ENCODE measurements around the gene IL26. TPM values are rescaled to one million over a fixed set of nuclear protein-coding genes. Genes with fewer than 3 reads are reported as not detected.

IL26 gene
- total RNA-seq, 4 donors from 2014 or later: not detected

GRCh38 chr12:68236421-68237059 lies 10.9 kb upstream of the IL26 start:
- no peaks in the 10 kb centered on the region for H3K27me3 ChIP-seq
- ATAC-seq: peak; percentile 37
- H3K4me1 ChIP-seq: peaks cover 0 to 40% (median 11%) of the 10 kb centered on the region in 3 donors
- no peaks in the 10 kb centered on the region for H3K36me3 ChIP-seq
- peak overlapping the region in 1 of 4 donors; percentile 55 for H3K27ac ChIP-seq
- H3K4me3 ChIP-seq: peak overlapping the region in 1 of 2 donors; percentile 32
- TF ChIP-seq POLR2AphosphoS5 (IDR thresholded peaks at IDR 0.05) (no peak), CTCF (IDR thresholded peaks at IDR 0.05) (peak in 1 of 4 experiments; percentile 12)
- no peaks in the 10 kb centered on the region for H3K9me3 ChIP-seq
- WGBS, 2 donors (ENCODE audit: low coverage in 1 of 2): 54 to 69% methylated on average over 5 to 6 of the region's 8 CpGs

GRCh38 chr12:68235576-68235975 lies 10.0 kb upstream of the IL26 start:
- no peak for ATAC-seq
- Histone ChIP-seq H3K4me3 (no peak overlapping the region), H3K4me1 (peaks cover 0 to 30% (median 4%) of the 10 kb centered on the region in 3 donors), H3K27me3 (no peaks in the 10 kb centered on the region), H3K9me3 (no peaks in the 10 kb centered on the region), H3K36me3 (no peaks in the 10 kb centered on the region), H3K27ac (no peak overlapping the region)
- no peak for TF ChIP-seq POLR2AphosphoS5 (IDR thresholded peaks at IDR 0.05)
- no peak for TF ChIP-seq EP300 (IDR thresholded peaks at IDR 0.05)
- 78 to 79% methylated on average over 1 to 2 of the region's 2 CpGs for WGBS, 2 donors (ENCODE audit: low coverage in 1 of 2)

- H3K4me3 ChIP-seq: no peak overlapping the region
- no peaks in the 10 kb centered on the region for H3K36me3 ChIP-seq
- no peaks in the 10 kb centered on the region for H3K27me3 ChIP-seq
- 87 to 91% methylated on average over 2 of the region's 2 CpGs for WGBS, 2 donors (ENCODE audit: low coverage in 1 of 2)
- H3K9me3 ChIP-seq: no peaks in the 10 kb centered on the region
- peaks cover 0 to 23% (median 4%) of the 10 kb centered on the region in 3 donors for H3K4me1 ChIP-seq
- no peak for TF ChIP-seq EP300 (IDR thresholded peaks at IDR 0.05)
- TF ChIP-seq POLR2AphosphoS5 (IDR thresholded peaks at IDR 0.05): no peak
- TF ChIP-seq CTCF (IDR thresholded peaks at IDR 0.05): no peak
- TF ChIP-seq POLR2A (IDR thresholded peaks at IDR 0.05): no peak
- no peak overlapping the region for H3K27ac ChIP-seq
- ATAC-seq: no peak
Observed at GRCh38 chr12:68234140-68234539, 8.5 kb upstream of the IL26 start.

GRCh38 chr12:68233498-68233897 lies 7.9 kb upstream of the IL26 start:
- peaks cover 0 to 23% (median 4%) of the 10 kb centered on the region in 3 donors for H3K4me1 ChIP-seq
- WGBS, 2 donors (ENCODE audit: low coverage in 1 of 2): 89 to 91% methylated on average over 4 to 5 of the region's 5 CpGs
- ATAC-seq: no peak

GRCh38 chr12:68231691-68232090 lies 6.1 kb upstream of the IL26 start:
- no peak for ATAC-seq
- H3K27ac ChIP-seq: no peak overlapping the region
- H3K9me3 ChIP-seq: no peaks in the 10 kb centered on the region
- no peak overlapping the region for H3K4me3 ChIP-seq
- TF ChIP-seq EP300 (IDR thresholded peaks at IDR 0.05): no peak
- no peak for TF ChIP-seq POLR2AphosphoS5 (IDR thresholded peaks at IDR 0.05)
- TF ChIP-seq POLR2A (IDR thresholded peaks at IDR 0.05): no peak
- no peak for TF ChIP-seq CTCF (IDR thresholded peaks at IDR 0.05)
- H3K36me3 ChIP-seq: no peaks in the 10 kb centered on the region
- H3K27me3 ChIP-seq: no peaks in the 10 kb centered on the region
- WGBS, 2 donors (ENCODE audit: low coverage in 1 of 2): 11 to 35% methylated on average over 3 of the region's 3 CpGs
- peaks cover 0 to 7% (median 0%) of the 10 kb centered on the region in 3 donors for H3K4me1 ChIP-seq

More at GRCh38 chr12:68233498-68233897, 7.9 kb upstream of the IL26 start:
- H3K4me3 ChIP-seq: no peak overlapping the region
- H3K27ac ChIP-seq: no peak overlapping the region
- H3K9me3 ChIP-seq: no peaks in the 10 kb centered on the region
- H3K36me3 ChIP-seq: no peaks in the 10 kb centered on the region
- TF ChIP-seq POLR2AphosphoS5 (IDR thresholded peaks at IDR 0.05) (no peak), EP300 (IDR thresholded peaks at IDR 0.05) (no peak)
- no peaks in the 10 kb centered on the region for H3K27me3 ChIP-seq

GRCh38 chr12:68231229-68231628 lies 5.6 kb upstream of the IL26 start:
- no peak for TF ChIP-seq POLR2AphosphoS5 (IDR thresholded peaks at IDR 0.05)
- TF ChIP-seq POLR2A (IDR thresholded peaks at IDR 0.05): no peak
- TF ChIP-seq CTCF (IDR thresholded peaks at IDR 0.05): no peak
- no peak for TF ChIP-seq EP300 (IDR thresholded peaks at IDR 0.05)
- no peaks in the 10 kb centered on the region for H3K9me3 ChIP-seq
- no peak for ATAC-seq
- no peaks in the 10 kb centered on the region for H3K27me3 ChIP-seq
- H3K36me3 ChIP-seq: no peaks in the 10 kb centered on the region
- peaks cover 0 to 2% (median 0%) of the 10 kb centered on the region in 3 donors for H3K4me1 ChIP-seq
- H3K4me3 ChIP-seq: no peak overlapping the region
- H3K27ac ChIP-seq: no peak overlapping the region

Data from gastroesophageal sphincter (tissue), 4 donors.